LoVo (cell line): ENCODE measurements around the gene RBMS3.
"Not testable (repeated sequence)": the region's sequence is repeated elsewhere in the genome, so short reads cannot be mapped to it uniquely, and the experiment has no call there.

Experiments used
- DNase-seq: peaks from one replicate; pipeline ENCODE4 v3.0.0-alpha.2; 2016; ENCODE audit warnings: low spot score

RBMS3 gene

GRCh38 chr3:29339016-29339833, 58.4 kb downstream of the RBMS3 start:
- DNase-seq: no peak

GRCh38 chr3:29344154-29344553, 63.3 kb downstream of the RBMS3 start:
- DNase-seq: no peak

GRCh38 chr3:29344935-29345334, 64.1 kb downstream of the RBMS3 start:
- no peak for DNase-seq

- no peak for DNase-seq
Observed at GRCh38 chr3:29345516-29346300, 64.8 kb downstream of the RBMS3 start.

- DNase-seq: no peak
Observed at GRCh38 chr3:29346828-29347227, 66.0 kb downstream of the RBMS3 start.

GRCh38 chr3:29347412-29347811, 66.5 kb downstream of the RBMS3 start:
- DNase-seq: no peak

GRCh38 chr3:29348316-29348715, 67.4 kb downstream of the RBMS3 start:
- DNase-seq: no peak

- no peak for DNase-seq
Observed at GRCh38 chr3:29349049-29349448, 68.2 kb downstream of the RBMS3 start.

GRCh38 chr3:29353807-29354206, 72.9 kb downstream of the RBMS3 start:
- no peak for DNase-seq

- DNase-seq: no peak
Observed at GRCh38 chr3:29354894-29355293, 74.0 kb downstream of the RBMS3 start.

- no peak for DNase-seq
Observed at GRCh38 chr3:29356062-29356461, 75.2 kb downstream of the RBMS3 start.

- DNase-seq: not testable (repeated sequence)
Observed at GRCh38 chr3:29360289-29360688, 79.4 kb downstream of the RBMS3 start.

- no peak for DNase-seq
Observed at GRCh38 chr3:29363110-29363509, 82.2 kb downstream of the RBMS3 start.

GRCh38 chr3:29370021-29370420, 89.2 kb downstream of the RBMS3 start:
- DNase-seq: no peak

- no peak for DNase-seq
Observed at GRCh38 chr3:29370476-29371420, 89.9 kb downstream of the RBMS3 start.

GRCh38 chr3:29373131-29373680, 92.3 kb downstream of the RBMS3 start:
- DNase-seq: no peak

GRCh38 chr3:29374226-29374625, 93.4 kb downstream of the RBMS3 start:
- DNase-seq: no peak

- no peak for DNase-seq
Observed at GRCh38 chr3:29379097-29379496, 98.2 kb downstream of the RBMS3 start.

GRCh38 chr3:29381595-29381994, 100.7 kb downstream of the RBMS3 start:
- DNase-seq: no peak

- DNase-seq: no peak
Observed at GRCh38 chr3:29382409-29382808, 101.5 kb downstream of the RBMS3 start.

- DNase-seq: no peak
Observed at GRCh38 chr3:29382845-29383244, 102.0 kb downstream of the RBMS3 start.

- no peak for DNase-seq
Observed at GRCh38 chr3:29384640-29385039, 103.8 kb downstream of the RBMS3 start.
